Lung (tissue), 16 donors: ENCODE results near the gene SHISAL2B. TPM values are rescaled to one million over a fixed set of nuclear protein-coding genes. Genes with fewer than 3 reads are reported as not detected.

Source experiments
- ATAC-seq: fragments of 200-7000 bp; cut with Tn5 transposase; one replicate; pipeline ENCODE4 v1.9.1; 2020; ENCODE audit warnings: moderate number of reproducible peaks; ENCODE audit not compliant: insufficient read depth, low FRiP score
- DNase-seq, 3 donors: peaks; one replicate each; pipeline ENCODE4 v3.0.0-alpha.2; 2013 to 2017
- H3K27ac ChIP-seq, 2 donors: one replicate each; pipeline ENCODE4 v1.5.1; 2013; ENCODE audit warnings: mild to moderate bottlenecking in 2 of 2, moderate library complexity in 2 of 2, control low read depth in 1 of 2, inconsistent platforms in 1 of 2, low read depth in 1 of 2, low read length in 1 of 2
- H3K27me3 ChIP-seq, 3 donors: one replicate each; pipeline ENCODE4 v1.5.1; 2013; ENCODE audit warnings: low read length in 2 of 3; ENCODE audit not compliant: control insufficient read depth in 3 of 3, insufficient read depth in 3 of 3
- H3K36me3 ChIP-seq, 4 donors: one replicate each; pipeline ENCODE4 v1.5.1; 2013; ENCODE audit warnings: low read length in 4 of 4, mild to moderate bottlenecking in 1 of 4, moderate library complexity in 1 of 4; ENCODE audit not compliant: control insufficient read depth in 4 of 4, insufficient read depth in 4 of 4
- H3K4me1 ChIP-seq, 5 donors: one replicate each; pipeline ENCODE4 v1.5.1; 2013; ENCODE audit warnings: low read length in 5 of 5, mild to moderate bottlenecking in 2 of 5, moderate library complexity in 1 of 5; ENCODE audit not compliant: control insufficient read depth in 5 of 5, insufficient read depth in 5 of 5
- H3K4me3 ChIP-seq: one replicate; pipeline ENCODE4 v1.5.1; 2013; ENCODE audit warnings: mild to moderate bottlenecking, control low read depth, moderate library complexity
- H3K9ac ChIP-seq, 2 donors: one replicate each; pipeline ENCODE4 v1.5.1; 2013; ENCODE audit warnings: low read length in 2 of 2, control low read depth in 1 of 2; ENCODE audit not compliant: insufficient read depth in 1 of 2
- H3K9me3 ChIP-seq, 4 donors: one replicate each; pipeline ENCODE4 v1.5.1; 2013; ENCODE audit warnings: low read length in 3 of 4, mild to moderate bottlenecking in 1 of 4, moderate library complexity in 1 of 4; ENCODE audit not compliant: control insufficient read depth in 4 of 4, insufficient read depth in 3 of 4
- WGBS, 2 donors: extraction: QIAGEN DNeasy Blood & Tissue Kit; methylation state at CpG; one replicate each; pipeline ENCODE4 v1.1.7; 2013; 5-methylcytosine and 5-hydroxymethylcytosine counted together
- long read RNA-seq, 5 donors: transcript quantifications; one replicate each; lab custom pipeline, GENCODE V29; 2026
- polyA plus RNA-seq, 2 donors: library from polyadenylated mRNA; stranded (reverse); fragments of 200-250 nt; gene quantifications; one replicate each; pipeline ENCODE4 v1.2.1, GENCODE V29; 2013
- total RNA-seq, 2 donors: library from RNA; depleted of rRNA in 1 of 2; stranded (reverse); fragments of >200 nt in 1 of 2; gene quantifications; one replicate each; pipeline ENCODE4 v1.2.1, GENCODE V29; 2014 to 2021
- TF ChIP-seq, protein P1 (sequence below): IDR thresholded peaks from 2 replicates; pipeline ENCODE4 v1.5.1; 2012; ENCODE audit warnings: mild to moderate bottlenecking; ENCODE audit errors: control extremely low read depth, extremely low read depth
- donor health status: control.
- donor health status: control.
- donor health status: Bipolar disorder and iron deficiency.
- donor health status: healthy.
- donor health status: DM: yes; HTN: yes; CAD: no.

Gene SHISAL2B
- total RNA-seq (1 to 10 TPM in 1 of 2 donors, under 1 TPM in 1; 0.34 to 2.8 TPM), polyA plus RNA-seq (not detected)
- long read RNA-seq, donor 1, partial matches to known transcripts, result 0 of 7 reads
- long read RNA-seq, donor 1, other reads (novel, unspliced or antisense), result 0 of 7 reads
- long read RNA-seq, donor 2, result 0 reads
- long read RNA-seq, donor 3, partial matches to known transcripts, result 0 of 2 reads
- long read RNA-seq, donor 3, other reads (novel, unspliced or antisense), result 0 of 2 reads
- long read RNA-seq, donor 4, partial matches to known transcripts, result 0 of 1 reads
- long read RNA-seq, donor 4, other reads (novel, unspliced or antisense), result 0 of 1 reads
- long read RNA-seq, donor 5, transcript SHISAL2B-201 (3 exons, 847 nt), result major isoform, 8 of 11 reads
- long read RNA-seq, donor 5, partial matches to known transcripts, result 0 of 11 reads
- long read RNA-seq, donor 5, other reads (novel, unspliced or antisense), result 0 of 11 reads

DNA sequence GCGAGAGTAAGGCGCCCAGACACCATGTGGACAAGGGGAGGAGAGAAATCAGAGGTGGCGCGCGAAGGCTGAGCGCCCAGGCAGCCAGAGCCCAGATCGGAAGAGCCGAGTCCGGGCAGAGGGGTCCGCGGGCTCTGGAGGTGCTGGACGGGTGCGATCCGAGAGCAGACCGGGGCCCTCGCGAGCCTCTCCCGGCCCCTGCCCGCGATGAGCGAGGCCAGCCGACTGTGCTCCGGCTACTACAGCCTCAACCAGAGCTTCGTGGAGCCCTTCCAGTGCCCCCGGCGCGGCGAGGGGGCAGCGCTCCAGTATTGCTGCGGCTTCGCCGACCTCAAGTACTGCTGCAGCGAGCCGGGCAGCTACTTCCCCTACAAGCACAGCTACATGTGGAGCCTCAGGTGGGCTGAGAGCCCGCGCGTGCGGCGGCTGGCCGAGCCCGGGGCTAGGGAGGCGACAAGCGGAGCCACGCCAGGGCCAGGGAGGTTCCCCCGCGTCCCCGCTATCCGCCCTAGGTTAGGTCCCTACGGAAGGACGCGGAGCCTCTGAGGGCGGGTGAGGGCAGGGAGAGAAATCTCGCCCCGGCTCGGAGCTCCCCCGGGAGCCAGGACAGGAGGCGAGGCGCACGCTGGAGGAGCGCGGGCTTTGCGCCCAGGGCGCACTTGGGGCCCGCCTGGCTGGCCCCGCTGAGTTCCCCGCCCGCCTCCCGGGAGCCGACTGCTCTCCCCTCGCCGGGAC is at the start of gene SHISAL2B:
Gene SHISAL2B (plus strand): TSS at position 87 of the 735 bp plus-strand sequence. CDS start 121 bp downstream, at position 208.
- Histone ChIP-seq H3K9ac (peak within 1 kb of the TSS in 1 of 2 donors; percentile 34), H3K4me3 (no peak within 1 kb of the TSS), H3K27me3 (peaks cover 0 to 18% (median 11%) of the 10 kb centered on the region in 3 donors), H3K9me3 (no peaks in the 10 kb centered on the region), H3K36me3 (no peaks in the 10 kb centered on the region), H3K4me1 (peaks cover 0 to 20% (median 6%) of the 10 kb centered on the region in 5 donors), H3K27ac (no peak within 1 kb of the TSS)
- 1 to 2% methylated on average over 70 to 71 of the region's 71 CpGs for WGBS, 2 donors
- TF ChIP-seq, protein P1, sequence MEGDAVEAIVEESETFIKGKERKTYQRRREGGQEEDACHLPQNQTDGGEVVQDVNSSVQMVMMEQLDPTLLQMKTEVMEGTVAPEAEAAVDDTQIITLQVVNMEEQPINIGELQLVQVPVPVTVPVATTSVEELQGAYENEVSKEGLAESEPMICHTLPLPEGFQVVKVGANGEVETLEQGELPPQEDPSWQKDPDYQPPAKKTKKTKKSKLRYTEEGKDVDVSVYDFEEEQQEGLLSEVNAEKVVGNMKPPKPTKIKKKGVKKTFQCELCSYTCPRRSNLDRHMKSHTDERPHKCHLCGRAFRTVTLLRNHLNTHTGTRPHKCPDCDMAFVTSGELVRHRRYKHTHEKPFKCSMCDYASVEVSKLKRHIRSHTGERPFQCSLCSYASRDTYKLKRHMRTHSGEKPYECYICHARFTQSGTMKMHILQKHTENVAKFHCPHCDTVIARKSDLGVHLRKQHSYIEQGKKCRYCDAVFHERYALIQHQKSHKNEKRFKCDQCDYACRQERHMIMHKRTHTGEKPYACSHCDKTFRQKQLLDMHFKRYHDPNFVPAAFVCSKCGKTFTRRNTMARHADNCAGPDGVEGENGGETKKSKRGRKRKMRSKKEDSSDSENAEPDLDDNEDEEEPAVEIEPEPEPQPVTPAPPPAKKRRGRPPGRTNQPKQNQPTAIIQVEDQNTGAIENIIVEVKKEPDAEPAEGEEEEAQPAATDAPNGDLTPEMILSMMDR, result no peak
- no peak for ATAC-seq
- DNase-seq, result peak; percentile 63 to 72 (median 64)

DNA sequence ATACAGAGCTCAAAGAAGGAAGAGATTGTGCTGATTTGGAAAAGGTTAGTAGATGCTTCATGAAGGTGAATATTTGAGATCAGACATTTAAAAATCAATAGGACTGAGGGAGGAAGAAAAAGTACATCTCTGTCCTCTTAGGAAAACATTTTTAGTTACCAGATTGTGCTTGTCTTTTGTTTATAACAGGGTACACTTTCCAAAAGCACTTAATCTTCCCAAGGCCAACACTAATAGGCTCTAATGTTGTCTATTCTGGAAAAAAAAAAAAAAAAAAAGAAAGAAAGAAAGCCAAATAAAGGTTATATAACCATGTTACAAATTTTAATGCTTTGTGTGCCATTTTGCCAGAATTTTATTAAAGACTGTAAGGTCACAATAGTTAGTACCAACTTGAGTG is 45.5 kb upstream of the SHISAL2B start:
- Histone ChIP-seq H3K27ac (no peak overlapping the region), H3K36me3 (no peaks in the 10 kb centered on the region), H3K9ac (no peak overlapping the region), H3K4me1 (peaks cover 0 to 11% (median 0%) of the 10 kb centered on the region in 5 donors), H3K9me3 (no peaks in the 10 kb centered on the region), H3K4me3 (no peak overlapping the region), H3K27me3 (no peaks in the 10 kb centered on the region)
- no peak for ATAC-seq
- peak in 2 of 3 donors; percentile 71 to 73 for DNase-seq
- TF ChIP-seq, protein P1, result no peak

DNA sequence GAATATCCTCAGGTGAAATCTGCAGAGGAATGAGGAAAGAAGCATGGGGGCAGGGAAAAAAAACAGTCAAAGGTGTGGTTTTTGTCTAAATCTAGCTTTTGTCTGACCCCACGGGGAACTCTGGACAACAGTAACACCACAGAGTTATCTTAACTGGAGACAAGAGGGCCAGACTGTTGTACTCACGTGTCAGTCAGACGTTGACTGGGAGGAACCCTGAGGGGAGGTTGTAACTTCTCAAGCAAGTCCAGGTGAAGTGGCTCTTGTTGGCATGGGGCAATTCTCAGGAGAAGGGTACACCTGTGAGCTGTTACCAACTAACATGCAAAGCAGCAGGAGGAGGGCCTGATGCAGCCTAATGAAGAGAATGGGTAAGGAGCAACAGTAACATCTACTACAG is 44.1 kb upstream of the SHISAL2B start:
- WGBS, 2 donors, result 72 to 87% methylated on average over 3 of the region's 3 CpGs
- TF ChIP-seq, protein P1, result no peak
- no peak for ATAC-seq
- no peak overlapping the region for H3K9ac ChIP-seq
- no peaks in the 10 kb centered on the region for H3K27me3 ChIP-seq
- H3K36me3 ChIP-seq, result no peaks in the 10 kb centered on the region
- H3K9me3 ChIP-seq, result no peaks in the 10 kb centered on the region
- H3K4me3 ChIP-seq, result no peak overlapping the region
- peaks cover 0 to 11% (median 0%) of the 10 kb centered on the region in 5 donors for H3K4me1 ChIP-seq
- DNase-seq, result no peak
- H3K27ac ChIP-seq, result no peak overlapping the region
